HG03103 (cell line): ENCODE data around the gene ISM1.

Experiments
- ATAC-seq: cut with Tn5 transposase; IDR thresholded peaks from one replicate; pipeline ENCODE4 v1.9.1; 2021; ENCODE audit warnings: low read depth; ENCODE audit not compliant: unreplicated experiment

The ISM1 gene

DNA sequence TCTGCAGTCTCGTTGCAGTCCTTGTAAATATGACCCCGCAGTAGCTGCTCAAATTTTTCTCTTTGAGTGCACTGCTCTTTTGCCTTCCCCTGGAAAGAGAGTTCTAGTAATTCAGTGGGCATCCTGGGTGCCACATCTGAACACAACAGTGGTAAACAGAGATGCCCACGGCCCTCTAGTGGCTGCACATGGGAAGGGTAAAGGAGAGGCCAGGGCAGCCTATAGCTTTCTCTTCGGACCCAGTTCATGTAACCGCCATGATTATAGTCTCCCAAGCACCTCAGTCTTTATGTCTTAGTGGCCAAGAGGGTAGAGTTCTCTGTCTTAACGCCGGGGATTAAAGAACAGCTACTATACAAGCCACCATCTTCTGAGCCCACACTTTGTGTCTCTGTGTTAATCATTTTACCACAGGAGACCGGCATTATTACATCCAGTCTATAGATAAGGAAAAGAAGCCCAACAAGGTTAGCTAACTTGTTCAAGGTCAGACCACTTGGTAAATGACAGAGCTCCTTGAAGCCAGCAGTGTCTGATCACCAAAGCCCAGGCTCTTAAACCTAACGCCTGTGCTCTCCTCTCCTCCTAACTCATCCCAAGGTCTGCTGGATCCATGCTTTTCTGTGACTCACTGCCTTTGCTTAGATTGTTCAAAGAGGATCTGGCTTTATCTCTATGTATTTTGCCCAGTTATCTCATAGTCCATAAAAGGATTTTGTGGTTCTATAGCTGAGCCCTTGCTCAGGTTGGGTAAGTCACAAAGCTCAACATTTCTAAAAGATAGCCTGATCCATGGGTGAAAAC lies 81.8 kb downstream of the ISM1 start:
- peak; percentile 92 for ATAC-seq

DNA sequence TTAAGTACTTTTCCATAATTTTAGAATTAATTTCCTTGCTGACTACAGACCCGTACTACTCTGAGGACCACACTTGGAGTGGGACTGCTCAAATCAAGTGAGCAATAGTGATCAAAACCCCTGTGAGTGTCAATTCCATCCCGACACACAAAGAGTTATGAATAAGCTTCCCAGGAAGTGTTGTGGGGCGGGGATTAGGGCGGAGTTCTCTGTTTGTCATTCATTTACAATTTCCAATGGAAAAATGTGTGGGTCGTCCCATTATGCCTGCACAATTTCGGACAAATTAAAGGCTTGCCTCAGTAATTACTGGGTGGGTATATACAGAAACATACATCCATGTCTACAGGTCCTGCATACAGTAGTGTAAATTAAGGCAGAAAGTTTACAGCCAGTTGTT lies 84.2 kb downstream of the ISM1 start:
- ATAC-seq = no peak

DNA sequence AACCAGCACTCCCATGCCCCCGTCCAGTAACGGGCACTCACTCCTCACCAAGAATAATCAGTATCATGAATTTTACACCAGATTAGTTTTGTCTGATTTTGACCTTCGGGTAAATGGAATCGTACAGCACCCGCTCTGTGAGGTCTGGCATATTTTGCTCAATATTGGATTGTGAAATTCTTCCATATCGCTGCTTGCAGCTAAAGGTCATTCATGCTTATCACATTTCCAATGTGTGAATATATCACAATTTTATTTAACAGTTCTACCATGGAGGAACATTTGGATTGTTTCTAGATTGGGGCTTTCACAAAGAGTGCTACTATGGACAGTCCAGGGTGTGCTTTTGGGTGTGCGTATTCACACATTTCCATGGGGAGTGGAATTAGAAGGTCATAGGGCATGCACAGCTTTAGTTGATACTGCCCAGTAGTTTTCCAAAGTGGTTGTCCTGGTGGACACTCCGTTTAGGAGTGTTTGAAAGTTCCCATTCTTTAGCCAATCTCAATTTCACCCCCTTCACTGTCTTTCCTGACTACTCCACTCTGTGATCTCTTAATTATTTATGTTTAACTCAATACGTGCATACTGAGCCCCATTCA lies 86.6 kb downstream of the ISM1 start:
- no peak for ATAC-seq

DNA sequence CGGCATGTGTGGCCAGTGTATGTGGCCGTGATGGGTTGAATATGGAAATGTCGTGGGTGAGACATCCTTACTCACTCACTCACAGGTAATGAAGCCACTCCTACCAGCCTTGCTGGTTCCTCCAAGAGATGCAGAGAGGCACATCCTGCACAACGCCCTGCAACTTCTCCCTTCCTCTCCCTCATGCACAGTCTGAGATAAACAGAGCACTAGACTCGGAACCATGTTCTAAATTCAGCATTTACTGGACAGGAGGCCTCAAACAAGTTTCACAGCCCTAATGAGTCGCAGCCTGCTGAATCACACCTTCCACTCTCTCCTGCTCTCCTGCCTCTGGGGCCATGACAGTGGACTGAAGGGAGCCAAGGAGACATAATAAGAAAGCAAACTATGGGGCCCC lies 91.2 kb downstream of the ISM1 start:
- ATAC-seq = no peak

DNA sequence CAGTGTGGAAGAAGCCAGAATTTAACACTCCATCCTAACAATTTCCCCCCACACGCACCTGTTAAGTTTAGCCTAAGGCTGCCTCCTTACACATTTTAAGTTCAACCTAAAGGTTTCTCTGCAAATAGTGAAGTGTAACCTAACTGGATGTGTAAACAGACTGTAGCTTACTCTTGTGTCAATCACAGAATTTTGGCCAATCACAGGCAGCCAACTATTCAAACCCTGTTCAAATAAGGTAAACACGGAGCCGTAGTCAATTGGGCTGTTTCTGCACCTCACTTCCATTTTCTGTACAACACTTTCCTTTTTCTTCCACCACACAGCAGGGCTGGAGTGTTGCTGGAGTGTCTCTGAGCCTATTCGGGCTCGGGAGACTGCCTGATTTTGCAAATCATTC lies 92.1 kb downstream of the ISM1 start:
- ATAC-seq = no peak

DNA sequence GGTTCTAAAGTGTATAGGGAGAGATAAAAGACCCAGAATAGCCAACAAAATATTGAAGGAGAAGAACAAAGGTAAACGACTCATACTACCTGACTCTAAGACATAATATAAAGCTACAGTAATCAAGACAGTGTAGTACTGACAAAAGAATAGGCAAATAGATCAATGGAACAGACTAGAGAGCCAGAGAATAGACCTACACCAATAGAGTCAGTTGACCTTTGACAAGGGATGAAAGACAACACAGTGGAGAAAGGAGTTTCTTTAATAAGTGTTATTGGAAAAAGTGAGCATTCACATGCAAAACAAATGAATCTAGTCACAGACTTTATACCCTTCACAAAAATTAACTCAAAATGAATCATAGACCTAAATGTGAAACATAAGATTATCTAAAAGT lies 96.4 kb downstream of the ISM1 start:
- ATAC-seq = no peak

DNA sequence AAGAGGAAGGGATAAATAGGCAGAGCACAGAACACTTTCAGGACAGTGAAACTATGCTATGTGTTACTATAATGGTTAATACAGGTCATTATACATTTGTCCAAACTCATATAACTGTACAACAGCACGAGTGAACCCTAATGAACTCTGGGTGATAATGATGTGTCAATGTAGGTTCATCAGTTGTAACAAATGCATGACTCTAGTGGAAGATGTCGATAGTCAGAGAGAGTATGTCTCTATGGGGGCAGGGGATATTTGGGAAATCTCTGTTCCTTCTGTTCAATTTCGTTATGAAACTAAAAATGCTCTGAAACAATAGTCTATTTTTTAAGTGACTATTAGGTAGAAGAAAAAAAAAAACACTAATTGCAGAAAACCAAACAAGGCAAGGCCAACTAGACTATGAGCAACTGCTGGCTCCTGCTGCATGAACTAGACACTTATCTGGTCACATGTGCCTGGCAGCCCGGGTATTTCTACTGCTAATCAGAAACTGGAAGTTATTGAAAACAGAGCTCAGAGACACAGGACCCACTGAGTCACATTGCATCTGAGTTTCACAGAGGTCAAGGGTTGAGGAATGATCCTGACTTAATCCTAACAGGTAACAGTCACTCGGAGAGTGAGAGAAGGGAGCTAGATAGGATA lies 97.9 kb downstream of the ISM1 start:
- ATAC-seq = no peak

DNA sequence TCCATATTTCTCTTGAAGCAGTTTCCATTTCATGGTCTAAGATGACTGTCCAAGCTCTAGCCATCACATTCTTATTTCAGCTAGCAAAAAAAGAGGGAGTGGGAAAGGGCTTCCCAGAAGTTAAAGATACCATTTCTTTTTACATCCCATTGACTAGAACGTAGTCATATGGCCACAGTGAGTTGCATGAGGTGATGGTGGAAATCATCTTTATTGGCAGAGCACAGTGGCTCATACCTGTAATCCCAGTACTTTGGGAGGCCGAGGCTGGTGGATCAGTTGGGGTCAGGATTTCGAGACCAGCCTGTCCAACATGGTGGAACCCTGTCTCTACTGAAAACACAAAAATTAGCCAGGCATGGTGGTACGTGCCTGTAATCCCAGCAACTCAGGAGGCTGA lies 99.6 kb downstream of the ISM1 start:
- ATAC-seq = no peak

DNA sequence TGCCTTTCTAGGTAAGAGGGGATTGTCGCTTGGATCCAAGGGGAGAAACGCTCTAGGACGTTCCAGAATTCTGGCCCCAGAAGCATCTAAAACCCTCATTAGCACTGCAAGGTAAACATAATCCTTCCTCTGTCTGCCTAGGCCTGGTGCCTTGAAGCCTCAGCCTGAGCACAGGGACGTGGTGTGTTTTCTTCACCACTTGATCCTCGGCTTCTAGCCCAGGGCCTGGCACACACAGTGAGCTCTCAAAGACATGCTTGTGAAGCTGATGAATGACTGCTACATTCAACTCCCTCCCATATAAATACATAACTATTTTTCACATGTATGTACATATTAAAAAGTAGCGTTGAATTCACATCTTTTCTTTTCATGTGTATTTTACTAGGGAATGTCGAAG lies 100.3 kb downstream of the ISM1 start:
- no peak for ATAC-seq

DNA sequence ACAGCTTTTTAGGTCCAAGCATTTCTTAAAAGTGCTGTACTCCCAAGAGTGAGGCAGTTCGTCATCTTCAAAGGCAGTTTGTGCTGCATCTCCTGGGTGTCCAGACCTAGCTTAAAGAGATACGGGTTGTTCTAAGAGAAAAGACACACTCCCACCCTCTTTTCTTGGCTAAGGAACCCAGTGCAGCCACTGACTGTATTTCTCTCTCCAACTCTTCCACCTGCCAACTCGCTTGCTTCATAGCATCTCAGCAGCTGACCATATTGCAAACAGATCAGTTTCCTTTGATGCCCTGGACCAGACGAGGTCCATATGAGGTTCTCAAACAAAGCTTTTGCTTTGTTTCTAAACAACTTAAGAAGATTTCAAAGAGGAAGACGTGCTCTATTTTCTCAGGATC lies 101.1 kb downstream of the ISM1 start:
- no peak for ATAC-seq

DNA sequence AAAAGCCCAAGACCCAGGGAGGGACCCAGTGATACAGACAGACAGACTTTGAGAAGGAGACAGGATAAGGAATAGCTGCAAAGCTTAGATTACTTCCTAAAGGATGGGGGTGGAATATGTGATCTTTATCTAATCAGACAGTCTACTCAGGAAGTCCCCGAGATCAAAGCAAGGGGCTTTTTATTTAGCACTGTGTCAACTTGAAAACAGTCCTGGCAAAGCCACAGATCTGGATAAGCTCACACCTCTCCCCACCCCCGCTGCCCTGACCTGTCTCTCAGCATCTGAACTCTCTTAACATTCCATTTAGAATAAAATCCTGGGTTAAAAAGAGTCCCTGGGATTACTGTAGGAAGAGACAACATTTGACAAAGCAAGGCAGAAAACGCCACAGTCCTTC lies 101.5 kb downstream of the ISM1 start:
- ATAC-seq = no peak

DNA sequence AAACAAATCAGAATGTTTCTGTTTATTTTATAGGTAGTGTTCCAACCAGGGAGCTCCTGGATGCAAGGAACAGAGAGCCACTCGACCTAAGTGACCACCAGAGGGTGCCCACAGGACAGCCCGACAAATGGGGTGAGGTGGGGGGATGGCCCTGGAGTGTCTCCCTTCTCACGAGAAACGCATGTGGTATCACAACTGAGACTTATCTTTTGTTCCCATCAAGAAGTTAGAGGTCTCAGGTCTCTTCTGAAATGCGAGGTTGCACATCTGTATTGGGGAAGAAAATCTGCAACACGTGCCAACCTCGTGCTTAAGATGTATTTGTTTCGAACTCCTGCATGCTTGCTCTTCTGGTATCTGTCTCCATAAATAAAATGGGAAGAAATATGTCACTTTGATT lies 104.0 kb downstream of the ISM1 start:
- ATAC-seq = no peak

DNA sequence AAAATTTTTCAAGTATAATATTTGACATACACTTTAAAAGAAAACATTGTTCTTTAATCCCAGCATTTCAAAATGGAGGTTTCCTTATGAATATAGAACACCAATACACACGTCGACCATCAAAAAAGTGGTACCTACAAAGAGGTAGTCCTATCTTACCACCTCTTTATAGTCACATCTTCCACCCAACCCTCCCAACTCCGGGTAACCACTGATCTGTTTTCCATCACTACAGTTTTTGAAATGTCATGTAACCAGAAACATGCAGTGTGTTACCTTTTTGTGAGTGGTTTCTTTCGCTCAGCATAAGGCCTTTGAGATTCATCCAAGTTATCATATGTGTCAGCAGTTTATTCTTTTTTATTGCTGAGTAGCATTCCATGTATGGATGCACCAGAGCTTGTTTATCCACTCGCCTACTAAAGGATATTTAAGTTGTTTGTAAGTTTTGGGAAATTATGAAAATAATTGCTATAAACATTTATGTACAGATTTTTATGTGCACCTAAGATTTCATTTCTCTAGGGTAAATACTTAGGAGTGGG lies 104.8 kb downstream of the ISM1 start:
- no peak for ATAC-seq

DNA sequence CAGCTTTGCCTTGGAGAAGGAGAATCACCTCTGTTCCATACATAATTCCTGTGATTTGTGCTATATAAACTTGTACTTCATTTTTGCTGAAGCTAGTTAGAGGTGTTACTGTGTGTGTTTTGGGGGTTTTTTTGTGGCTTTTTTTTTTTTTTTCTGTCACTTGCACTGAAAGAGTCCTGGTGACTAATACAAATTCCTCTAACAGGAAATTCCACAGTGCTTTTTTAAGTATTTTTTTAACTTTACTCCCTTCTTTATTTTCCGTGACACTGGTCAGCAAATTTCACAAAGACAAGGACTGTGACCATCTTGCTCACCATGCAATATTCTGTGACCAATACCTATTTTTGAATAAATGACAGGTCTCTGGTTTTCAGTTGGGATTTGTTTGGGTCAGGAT lies 110.5 kb downstream of the ISM1 start:
- no peak for ATAC-seq

DNA sequence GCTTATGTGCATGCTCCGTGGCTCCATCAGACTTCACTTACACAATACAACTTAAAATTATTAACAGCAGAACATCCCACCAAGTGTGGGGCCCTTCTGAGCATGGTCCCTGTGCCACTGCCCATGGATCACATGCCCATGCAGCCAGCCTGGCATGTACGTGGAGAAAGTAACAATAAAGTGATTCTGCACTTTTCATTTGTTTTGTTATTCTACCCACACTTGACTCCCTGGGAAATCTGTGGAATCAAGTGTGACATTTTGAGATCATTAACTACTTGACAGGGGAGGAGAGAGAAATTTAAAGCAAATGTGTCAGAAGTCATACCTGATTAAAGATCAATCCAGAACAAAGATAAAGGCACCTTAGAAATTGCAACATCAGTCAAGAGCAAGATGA lies 112.0 kb downstream of the ISM1 start:
- no peak for ATAC-seq

DNA sequence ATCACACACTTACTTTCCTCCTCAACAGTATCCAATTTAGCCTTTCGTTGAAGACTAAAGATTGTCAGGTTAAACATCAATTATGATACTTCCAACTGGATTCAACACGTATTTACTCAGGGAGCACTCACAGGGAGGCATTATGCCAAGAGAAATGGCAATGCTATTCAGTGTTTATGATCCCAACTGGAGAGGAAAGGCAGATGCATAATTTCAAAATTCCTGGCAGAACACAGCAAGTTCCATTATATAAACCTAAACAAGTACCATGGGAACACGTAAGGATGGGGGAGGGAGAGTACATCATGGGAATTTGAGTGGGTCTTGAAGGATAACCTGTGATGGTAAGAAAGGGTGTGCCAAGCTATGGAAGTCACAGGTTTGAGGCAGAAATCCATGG lies 112.7 kb downstream of the ISM1 start:
- ATAC-seq = no peak

DNA sequence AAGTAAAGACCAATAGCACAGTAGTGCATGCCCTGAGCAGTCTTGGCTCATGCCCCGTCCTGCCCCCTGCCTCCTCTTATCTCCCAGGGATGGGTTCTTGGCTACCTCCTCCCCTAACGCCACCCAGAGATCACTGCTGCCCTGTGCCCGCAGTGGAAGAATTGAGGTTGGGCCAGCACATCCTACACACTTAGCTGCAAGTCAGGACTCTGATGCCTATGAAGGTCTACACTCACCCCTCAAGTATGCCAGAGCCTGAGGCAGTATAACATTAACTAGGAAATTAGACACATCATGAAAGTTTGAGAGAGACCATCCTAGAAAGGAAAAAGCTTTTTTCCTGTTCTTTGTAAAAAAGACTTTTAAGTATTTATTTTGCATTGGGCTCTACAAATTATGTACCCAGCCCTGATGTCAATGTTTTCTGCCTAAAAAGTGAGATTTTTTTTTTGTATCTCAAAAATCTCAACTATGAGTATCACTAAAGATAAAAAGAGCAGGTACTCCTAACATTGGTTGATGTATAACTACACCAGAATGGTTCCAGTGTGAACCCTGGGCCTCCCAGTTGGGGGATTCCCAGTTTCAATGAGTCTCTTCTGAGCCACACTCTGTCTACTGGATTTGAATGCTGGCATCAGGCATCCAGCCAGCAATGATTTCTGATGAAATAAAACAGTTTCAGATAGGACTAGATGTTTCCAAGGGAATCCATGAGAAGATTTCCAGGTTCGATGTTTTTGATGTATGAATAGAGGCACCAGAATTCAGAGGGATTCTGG lies 115.4 kb downstream of the ISM1 start:
- no peak for ATAC-seq

DNA sequence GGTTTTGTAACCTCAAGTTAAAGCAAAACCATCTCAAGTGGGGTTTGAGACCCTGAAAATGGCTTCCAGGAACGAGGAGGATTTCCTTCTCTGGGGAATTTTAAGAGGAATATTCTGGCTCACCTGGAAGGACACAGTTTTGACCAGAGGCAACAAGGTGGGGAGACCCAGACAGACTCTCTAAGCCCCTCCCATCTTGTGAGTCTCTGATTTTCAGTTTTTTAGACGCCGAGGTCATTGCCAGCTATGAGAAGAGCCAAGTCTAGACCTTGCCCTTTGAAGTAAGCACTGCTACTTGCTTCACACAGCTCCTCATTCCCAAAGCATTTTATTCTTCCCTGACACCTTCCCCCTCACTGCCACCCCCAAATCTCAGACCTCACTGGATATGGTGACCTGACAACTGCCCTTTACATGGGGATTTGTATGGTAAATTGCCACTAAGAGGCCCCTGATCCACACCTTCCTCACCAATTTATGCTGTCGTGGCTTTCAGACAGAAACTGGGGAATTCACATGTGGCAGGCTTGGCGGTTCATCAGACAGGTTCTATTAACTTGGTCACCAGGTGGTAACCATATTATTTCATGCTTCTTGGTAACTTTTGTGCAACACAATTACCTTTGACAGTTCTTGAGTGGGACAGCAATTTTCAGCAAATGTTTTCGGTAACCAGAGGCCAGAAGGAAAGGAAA lies 116.2 kb downstream of the ISM1 start:
- no peak for ATAC-seq

DNA sequence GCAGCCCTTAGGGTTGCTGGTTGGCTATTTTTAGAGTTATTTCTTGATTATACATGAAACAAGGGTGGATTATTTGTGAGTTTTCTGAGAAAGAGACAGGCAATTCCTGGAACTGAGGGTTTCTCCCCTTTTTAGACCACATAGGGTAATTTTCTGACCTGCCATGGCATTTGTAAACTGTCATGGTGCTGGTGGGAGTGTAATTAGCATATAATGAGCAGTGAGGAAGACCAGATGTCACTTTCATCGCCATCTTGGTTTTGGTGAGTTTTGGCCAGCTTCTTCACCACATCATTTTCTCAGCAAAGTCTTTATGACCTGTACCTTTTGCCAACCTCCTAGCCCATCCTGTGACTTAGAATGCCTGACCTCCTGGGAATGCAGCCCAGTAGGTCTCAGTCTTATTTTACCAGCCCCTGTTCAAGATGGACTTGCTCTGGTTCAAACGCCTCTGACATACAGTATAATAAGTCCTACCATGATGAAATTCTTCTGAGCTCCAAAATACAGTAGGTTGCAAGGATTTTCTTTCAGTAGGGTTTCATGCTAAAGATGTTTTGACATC lies 117.1 kb downstream of the ISM1 start:
- ATAC-seq = no peak

DNA sequence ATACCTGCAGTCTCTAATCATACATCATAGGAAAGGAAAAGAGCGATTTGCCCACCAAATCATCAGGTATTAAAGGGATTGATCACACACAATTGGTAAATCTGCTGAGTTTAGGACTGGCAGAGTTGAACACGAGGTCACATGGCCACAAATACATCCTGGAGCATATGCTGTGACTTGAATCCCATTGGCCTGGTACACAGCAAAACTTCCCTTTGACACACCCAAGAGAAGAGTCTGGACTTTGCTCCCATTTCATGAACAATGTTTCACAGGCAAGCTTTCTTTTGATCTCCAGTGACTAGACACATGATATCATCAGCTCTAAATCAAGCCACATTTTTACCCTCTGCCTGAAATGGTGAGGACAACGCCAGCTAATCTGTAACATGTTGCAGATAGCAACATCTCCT lies 117.9 kb downstream of the ISM1 start:
- no peak for ATAC-seq
